ENCODE data around the gene TLE2.
"Not testable (repeated sequence)": the region's sequence is repeated elsewhere in the genome, so short reads cannot be mapped to it uniquely, and the experiment has no call there.

Gene TLE2

GRCh38 chr19:3053780-3054179 lies 24.7 kb upstream of the TLE2 start:
- Histone ChIP-seq H3K9me2 (replicated peaks; ENCODE audit: insufficient read depth, low read length) (no peaks in the 10 kb centered on the region), H3K36me3 (replicated peaks; ENCODE audit: insufficient read depth, low read length) (no peaks in the 10 kb centered on the region), H3K27me3 (replicated peaks; ENCODE audit: insufficient read depth, low read length) (peaks cover 61% of the 10 kb centered on the region), H3K79me2 (ENCODE audit: low read length) (no peaks in the 10 kb centered on the region), H3F3A (ENCODE audit: insufficient read depth, low read length) (no peaks in the 10 kb centered on the region), H3K4me2 (ENCODE audit: low read depth, low read length) (no peak overlapping the region), H3K4me3 (ENCODE audit: low read length) (no peak overlapping the region), H3K4me1 (ENCODE audit: low read length) (no peaks in the 10 kb centered on the region), H4K20me1 (ENCODE audit: insufficient read depth, low read length) (no peaks in the 10 kb centered on the region), H3K9ac (ENCODE audit: low read length) (no peak overlapping the region), H3K9me3 (replicated peaks; ENCODE audit: insufficient read depth, low read length) (no peaks in the 10 kb centered on the region), H2AFZ (ENCODE audit: low read length) (no peak overlapping the region), H3K27ac (ENCODE audit: low read length) (no peak overlapping the region)
- TF ChIP-seq EZH2 (optimal IDR thresholded peaks at IDR 0.05; ENCODE audit: low read depth, low read length) (no peak), CTCF (IDR thresholded peaks at IDR 0.05; ENCODE audit: low read length) (no peak), EZH2phosphoT487 (IDR thresholded peaks at IDR 0.05; ENCODE audit: low read length) (no peak)
- DNase-seq = no peak

GRCh38 chr19:3053218-3053621 lies 24.1 kb upstream of the TLE2 start:
- H3K27me3 ChIP-seq (replicated peaks; ENCODE audit: insufficient read depth, low read length) = peaks cover 66% of the 10 kb centered on the region
- H3K36me3 ChIP-seq (replicated peaks; ENCODE audit: insufficient read depth, low read length) = no peaks in the 10 kb centered on the region
- H3K79me2 ChIP-seq (ENCODE audit: low read length) = no peaks in the 10 kb centered on the region
- no peak overlapping the region for H2AFZ ChIP-seq (ENCODE audit: low read length)
- H3K9me3 ChIP-seq (replicated peaks; ENCODE audit: insufficient read depth, low read length) = no peaks in the 10 kb centered on the region
- H3K4me2 ChIP-seq (ENCODE audit: low read depth, low read length) = no peak overlapping the region
- H3K4me1 ChIP-seq (ENCODE audit: low read length) = no peaks in the 10 kb centered on the region
- no peaks in the 10 kb centered on the region for H3F3A ChIP-seq (ENCODE audit: insufficient read depth, low read length)
- no peaks in the 10 kb centered on the region for H3K9me2 ChIP-seq (replicated peaks; ENCODE audit: insufficient read depth, low read length)
- no peak overlapping the region for H3K4me3 ChIP-seq (ENCODE audit: low read length)
- H4K20me1 ChIP-seq (ENCODE audit: insufficient read depth, low read length) = no peaks in the 10 kb centered on the region
- no peak overlapping the region for H3K27ac ChIP-seq (ENCODE audit: low read length)
- TF ChIP-seq EZH2phosphoT487 (IDR thresholded peaks at IDR 0.05; ENCODE audit: low read length) (no peak), CTCF (IDR thresholded peaks at IDR 0.05; ENCODE audit: low read length) (no peak), EZH2 (optimal IDR thresholded peaks at IDR 0.05; ENCODE audit: low read depth, low read length) (no peak)
- DNase-seq = no peak
- H3K9ac ChIP-seq (ENCODE audit: low read length) = no peak overlapping the region

- not testable (repeated sequence) for H3K9me3 ChIP-seq (replicated peaks; ENCODE audit: insufficient read depth, low read length); H4K20me1 ChIP-seq (ENCODE audit: insufficient read depth, low read length); H3K79me2 ChIP-seq (ENCODE audit: low read length); H3K4me3 ChIP-seq (ENCODE audit: low read length); H3K9me2 ChIP-seq (replicated peaks; ENCODE audit: insufficient read depth, low read length); H3K4me1 ChIP-seq (ENCODE audit: low read length); H3K36me3 ChIP-seq (replicated peaks; ENCODE audit: insufficient read depth, low read length); H2AFZ ChIP-seq (ENCODE audit: low read length); H3K9ac ChIP-seq (ENCODE audit: low read length); H3F3A ChIP-seq (ENCODE audit: insufficient read depth, low read length); H3K27ac ChIP-seq (ENCODE audit: low read length); H3K4me2 ChIP-seq (ENCODE audit: low read depth, low read length); DNase-seq
- H3K27me3 ChIP-seq (replicated peaks; ENCODE audit: insufficient read depth, low read length) = peaks cover 79% of the 10 kb centered on the region
Measured at GRCh38 chr19:3050016-3050415, 20.9 kb upstream of the TLE2 start.

GRCh38 chr19:3049089-3049488 lies 20.0 kb upstream of the TLE2 start:
- H3K79me2 ChIP-seq (ENCODE audit: low read length) = no peaks in the 10 kb centered on the region
- no peaks in the 10 kb centered on the region for H3K4me1 ChIP-seq (ENCODE audit: low read length)
- no peaks in the 10 kb centered on the region for H3K9me2 ChIP-seq (replicated peaks; ENCODE audit: insufficient read depth, low read length)
- H3K4me2 ChIP-seq (ENCODE audit: low read depth, low read length) = no peak overlapping the region
- peaks cover 79% of the 10 kb centered on the region for H3K27me3 ChIP-seq (replicated peaks; ENCODE audit: insufficient read depth, low read length)
- H3K27ac ChIP-seq (ENCODE audit: low read length) = no peak overlapping the region
- no peak overlapping the region for H3K4me3 ChIP-seq (ENCODE audit: low read length)
- TF ChIP-seq EZH2 (optimal IDR thresholded peaks at IDR 0.05; ENCODE audit: low read depth, low read length) (no peak), CTCF (IDR thresholded peaks at IDR 0.05; ENCODE audit: low read length) (no peak), EZH2phosphoT487 (IDR thresholded peaks at IDR 0.05; ENCODE audit: low read length) (no peak)
- H2AFZ ChIP-seq (ENCODE audit: low read length) = no peak overlapping the region
- no peaks in the 10 kb centered on the region for H3F3A ChIP-seq (ENCODE audit: insufficient read depth, low read length)
- no peak for DNase-seq
- H3K36me3 ChIP-seq (replicated peaks; ENCODE audit: insufficient read depth, low read length) = no peaks in the 10 kb centered on the region
- H4K20me1 ChIP-seq (ENCODE audit: insufficient read depth, low read length) = no peaks in the 10 kb centered on the region
- H3K9ac ChIP-seq (ENCODE audit: low read length) = no peak overlapping the region
- no peaks in the 10 kb centered on the region for H3K9me3 ChIP-seq (replicated peaks; ENCODE audit: insufficient read depth, low read length)
